GM10847 (cell line): ENCODE measurements around the gene HK2.

Experiments
- POLR2A ChIP-seq: IDR thresholded peaks from 2 replicates; pipeline ENCODE4 v1.6.1; 2011; ENCODE audit not compliant: insufficient read length; ENCODE audit errors: extremely low read depth

Gene HK2

DNA sequence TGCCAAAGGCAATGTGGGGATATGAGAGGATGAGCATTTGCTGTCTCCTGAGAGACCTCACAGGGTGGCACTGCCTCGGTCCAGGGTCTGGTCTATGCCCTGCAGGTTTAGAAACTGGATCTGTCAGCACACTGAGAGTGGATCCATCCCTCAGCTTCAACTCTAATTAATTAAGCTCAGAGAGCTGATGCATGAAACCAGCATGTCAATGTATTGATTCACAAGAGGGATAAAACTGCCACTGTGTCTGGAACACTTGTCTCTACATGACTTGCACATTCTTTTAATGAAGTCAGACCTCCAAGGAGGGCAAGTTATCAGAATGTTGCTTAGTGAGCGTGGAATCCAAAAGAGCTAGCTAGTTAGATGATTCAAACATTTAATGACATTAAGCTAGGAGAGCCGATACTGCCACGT, 102.1 kb downstream of the HK2 start:
- no peak for TF ChIP-seq POLR2A

DNA sequence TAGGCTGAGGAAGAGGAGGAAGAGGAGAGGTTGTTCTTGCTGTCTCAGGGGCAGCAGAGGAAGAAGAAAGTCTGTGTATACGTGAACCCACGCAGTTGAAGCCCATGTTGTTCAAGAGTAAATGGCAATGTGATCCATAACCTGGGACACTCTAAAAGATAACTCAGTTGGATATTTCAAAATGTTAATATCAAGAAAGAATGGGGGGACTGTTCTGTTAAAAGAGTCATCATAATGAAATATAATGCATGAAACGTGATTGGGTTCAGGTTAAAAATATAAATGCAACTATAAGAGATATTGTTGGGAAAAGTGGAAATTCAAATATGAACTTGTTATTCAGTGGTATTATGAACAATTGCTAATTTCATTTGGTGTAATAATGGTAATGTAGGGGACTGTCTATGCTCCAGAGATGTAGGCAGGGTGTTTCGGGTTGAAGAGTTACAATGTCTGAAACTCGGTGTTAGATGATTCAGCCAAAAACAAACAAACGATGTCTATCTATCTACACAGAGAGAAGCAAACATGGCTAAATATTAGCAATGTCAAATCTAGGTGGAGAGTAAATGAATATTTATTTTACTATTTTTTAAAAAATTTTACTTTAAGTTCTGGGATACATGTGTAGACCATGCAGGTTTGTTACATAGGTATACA, 103.4 kb downstream of the HK2 start:
- TF ChIP-seq POLR2A, result no peak

DNA sequence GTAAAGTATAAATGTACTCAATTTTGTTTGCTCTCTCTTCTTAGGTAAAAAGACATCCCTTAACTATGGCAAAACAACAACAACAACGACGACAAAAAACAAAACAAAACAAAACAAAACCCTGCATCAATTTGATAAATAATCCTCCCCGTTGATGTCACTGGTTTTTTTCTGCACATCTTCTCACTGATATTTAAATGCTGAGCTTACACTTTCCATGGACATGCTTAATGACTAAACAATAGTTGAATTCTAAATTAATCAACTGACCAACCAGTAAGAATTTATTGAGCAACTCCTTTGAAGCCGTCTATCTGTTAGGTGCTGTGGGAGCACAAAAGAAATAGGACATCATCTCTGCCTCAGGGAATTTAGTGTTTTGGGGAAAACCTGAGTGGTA, 104.3 kb downstream of the HK2 start:
- TF ChIP-seq POLR2A, result no peak

DNA sequence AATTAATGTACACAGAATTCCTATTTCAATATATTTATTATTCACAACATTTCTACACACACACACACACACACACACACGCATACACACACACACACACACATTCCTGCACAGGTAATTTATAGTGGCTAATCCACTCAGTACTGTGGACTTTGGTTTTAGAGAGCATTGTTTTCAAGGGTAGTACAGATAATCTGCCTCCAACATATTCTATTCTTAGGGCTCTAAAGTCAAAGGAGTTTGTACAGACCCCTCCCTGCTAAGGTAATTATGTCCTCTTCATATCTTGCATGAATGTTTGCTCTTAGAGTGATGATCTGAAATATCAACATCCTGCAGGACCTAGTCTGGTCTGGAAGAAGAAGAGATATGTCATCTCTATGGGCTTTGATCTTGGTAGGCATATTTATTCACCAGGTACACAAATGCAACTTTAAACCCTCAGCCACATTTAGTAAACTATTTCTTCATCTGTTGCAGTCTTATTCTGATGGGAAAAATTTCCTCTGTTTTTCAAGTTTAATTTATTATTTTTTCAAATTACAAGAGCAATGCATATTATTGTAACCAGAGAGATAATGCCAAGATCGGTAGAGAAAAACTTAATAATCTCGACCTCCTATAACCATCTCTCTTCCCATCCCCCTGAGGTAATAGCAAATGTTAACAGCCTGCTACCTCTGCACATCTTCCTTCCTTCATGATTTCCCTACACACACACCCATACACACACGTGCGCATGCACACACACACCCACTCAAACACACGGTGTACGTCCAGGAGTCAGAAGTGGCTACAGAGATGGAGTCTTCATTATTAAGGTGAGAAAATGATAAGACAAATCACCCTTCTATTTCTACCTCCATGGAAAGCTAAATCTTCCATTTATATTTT, 106.2 kb downstream of the HK2 start:
- no peak for TF ChIP-seq POLR2A

DNA sequence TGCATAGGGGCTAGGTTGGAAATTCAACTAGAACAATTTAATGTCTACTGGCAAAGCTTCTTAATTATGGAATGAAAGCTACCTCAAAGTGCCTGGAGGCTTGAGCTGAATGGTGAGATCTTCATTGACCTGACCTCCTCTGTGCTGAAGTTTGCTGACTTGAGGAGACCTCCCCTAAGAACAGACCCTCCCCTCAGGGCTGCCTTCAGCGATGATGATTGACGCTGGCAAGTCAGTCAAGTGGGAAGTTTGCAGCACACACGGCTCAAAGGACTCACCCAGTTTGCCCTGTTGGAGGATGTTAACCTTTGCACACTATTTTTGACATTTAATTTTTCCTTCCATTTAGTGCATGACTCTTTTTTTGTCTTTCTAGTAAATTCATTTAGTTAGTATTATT, 107.4 kb downstream of the HK2 start:
- no peak for TF ChIP-seq POLR2A

DNA sequence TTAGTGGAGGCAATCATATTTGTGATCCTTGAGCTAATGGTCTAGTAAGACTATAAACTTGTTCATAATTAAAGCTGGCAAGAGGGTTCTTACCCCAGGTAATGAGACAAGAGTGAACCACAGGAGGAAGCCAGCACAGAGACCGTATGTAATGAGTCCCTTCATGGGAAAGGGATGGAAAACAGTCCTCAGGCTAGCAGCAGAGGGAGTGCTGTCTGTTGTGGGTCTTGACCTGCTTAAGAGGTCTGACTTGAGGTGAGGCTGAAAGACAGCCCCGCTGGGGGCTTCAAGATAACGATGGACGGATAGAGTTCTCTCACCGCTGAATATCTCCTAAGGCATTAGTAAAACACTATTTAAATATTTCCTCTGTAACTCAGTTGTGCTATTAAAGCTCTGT, 108.3 kb downstream of the HK2 start:
- TF ChIP-seq POLR2A, result no peak
